DND-41 (cell line): ENCODE data around the gene TM2D1.

Source experiments
- ATAC-seq: fragments of 200-7000 bp; cut with Tn5 transposase; 3 replicates; pipeline ENCODE4 v1.9.1; 2021; ENCODE audit warnings: low read depth; ENCODE audit not compliant: insufficient read depth
- DNase-seq: peaks from one replicate; pipeline ENCODE4 v3.0.0-alpha.2; 2020
- H2AFZ ChIP-seq: 2 replicates; pipeline ENCODE4 v1.6.0; 2012; ENCODE audit warnings: low read depth, low read length
- H3K27ac ChIP-seq: 2 replicates; pipeline ENCODE4 v1.5.1; 2012; ENCODE audit warnings: low read length, inconsistent platforms
- H3K27me3 ChIP-seq: fragments of 200-600 bp; sonication (generic); 2 replicates; pipeline ENCODE4 v1.6.0; 2012; ENCODE audit warnings: low read length, mild to moderate bottlenecking, inconsistent platforms; ENCODE audit not compliant: insufficient read depth, poor library complexity
- H3K36me3 ChIP-seq: 2 replicates; pipeline ENCODE4 v1.5.1; 2012; ENCODE audit warnings: low read length, inconsistent platforms; ENCODE audit not compliant: insufficient read depth
- H3K4me1 ChIP-seq: 2 replicates; pipeline ENCODE4 v1.5.1; 2012; ENCODE audit warnings: mild to moderate bottlenecking, low read length; ENCODE audit not compliant: insufficient read depth
- H3K4me2 ChIP-seq: 2 replicates; pipeline ENCODE4 v1.6.0; 2012; ENCODE audit warnings: mild to moderate bottlenecking, moderate library complexity, low read length, inconsistent platforms; ENCODE audit not compliant: insufficient read depth
- H3K4me3 ChIP-seq, 2 experiments: fragments of 200-600 bp in 1 of 2; shearing (Covaris generic) in 1 of 2; 2 replicates each; pipeline ENCODE4 v1.5.1; 2012 to 2016; ENCODE audit warnings: inconsistent platforms in 2 of 2, low read length in 2 of 2, mild to moderate bottlenecking in 2 of 2, low read depth in 1 of 2, moderate library complexity in 1 of 2
- H3K79me2 ChIP-seq: 2 replicates; pipeline ENCODE4 v1.6.0; 2012; ENCODE audit warnings: low read length, inconsistent platforms; ENCODE audit not compliant: insufficient read depth
- H3K9ac ChIP-seq: 2 replicates; pipeline ENCODE4 v1.6.0; 2012; ENCODE audit warnings: low read depth, mild to moderate bottlenecking, inconsistent platforms, low read length, moderate library complexity
- H3K9me3 ChIP-seq: 2 replicates; pipeline ENCODE4 v1.5.1; 2012; ENCODE audit warnings: low read length, moderate library complexity, mild to moderate bottlenecking, inconsistent platforms; ENCODE audit not compliant: insufficient read depth, severe bottlenecking
- H4K20me1 ChIP-seq: 2 replicates; pipeline ENCODE4 v1.6.0; 2012; ENCODE audit warnings: low read length; ENCODE audit not compliant: insufficient read depth
- EZH2 ChIP-seq: IDR thresholded peaks from 3 replicates; pipeline ENCODE4 v1.6.1; 2012; ENCODE audit warnings: borderline replicate concordance, low read depth, mild to moderate bottlenecking, moderate library complexity, low read length, inconsistent platforms; ENCODE audit not compliant: severe bottlenecking
- TF ChIP-seq, protein P1 (sequence below): IDR thresholded peaks from 2 replicates; pipeline ENCODE4 v1.5.1; 2012; ENCODE audit warnings: borderline replicate concordance, low read length, moderate library complexity, mild to moderate bottlenecking; ENCODE audit not compliant: poor library complexity, severe bottlenecking; ENCODE audit errors: extremely low read depth

The TM2D1 gene

GRCh38 chr1:61709908-61710289 lies 15.0 kb downstream of the TM2D1 start:
- ATAC-seq = no peak
- H3K79me2 ChIP-seq = peaks cover 35% of the 10 kb centered on the region

GRCh38 chr1:61708953-61709907 lies 15.7 kb downstream of the TM2D1 start:
- TF ChIP-seq, protein P1, sequence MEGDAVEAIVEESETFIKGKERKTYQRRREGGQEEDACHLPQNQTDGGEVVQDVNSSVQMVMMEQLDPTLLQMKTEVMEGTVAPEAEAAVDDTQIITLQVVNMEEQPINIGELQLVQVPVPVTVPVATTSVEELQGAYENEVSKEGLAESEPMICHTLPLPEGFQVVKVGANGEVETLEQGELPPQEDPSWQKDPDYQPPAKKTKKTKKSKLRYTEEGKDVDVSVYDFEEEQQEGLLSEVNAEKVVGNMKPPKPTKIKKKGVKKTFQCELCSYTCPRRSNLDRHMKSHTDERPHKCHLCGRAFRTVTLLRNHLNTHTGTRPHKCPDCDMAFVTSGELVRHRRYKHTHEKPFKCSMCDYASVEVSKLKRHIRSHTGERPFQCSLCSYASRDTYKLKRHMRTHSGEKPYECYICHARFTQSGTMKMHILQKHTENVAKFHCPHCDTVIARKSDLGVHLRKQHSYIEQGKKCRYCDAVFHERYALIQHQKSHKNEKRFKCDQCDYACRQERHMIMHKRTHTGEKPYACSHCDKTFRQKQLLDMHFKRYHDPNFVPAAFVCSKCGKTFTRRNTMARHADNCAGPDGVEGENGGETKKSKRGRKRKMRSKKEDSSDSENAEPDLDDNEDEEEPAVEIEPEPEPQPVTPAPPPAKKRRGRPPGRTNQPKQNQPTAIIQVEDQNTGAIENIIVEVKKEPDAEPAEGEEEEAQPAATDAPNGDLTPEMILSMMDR = no peak
- TF ChIP-seq EZH2 = no peak
- H3K36me3 ChIP-seq = peaks cover 50% of the 10 kb centered on the region
- DNase-seq = no peak
- H3K27ac ChIP-seq = no peak overlapping the region
- H3K79me2 ChIP-seq = peaks cover 28% of the 10 kb centered on the region
- H3K27me3 ChIP-seq = no peaks in the 10 kb centered on the region
- no peak overlapping the region for H2AFZ ChIP-seq
- H3K4me3 ChIP-seq = no peak overlapping the region
- H3K9me3 ChIP-seq = no peaks in the 10 kb centered on the region
- H4K20me1 ChIP-seq = peaks cover 2% of the 10 kb centered on the region; the same call in 1 of the 2 replicates
- no peaks in the 10 kb centered on the region for H3K4me1 ChIP-seq
- no peak overlapping the region for H3K4me2 ChIP-seq
- H3K9ac ChIP-seq = no peak overlapping the region
- ATAC-seq = no peak

More at GRCh38 chr1:61709908-61710289, 15.0 kb downstream of the TM2D1 start:
- H4K20me1 ChIP-seq = peaks cover 2% of the 10 kb centered on the region; the same call in 1 of the 2 replicates
- H3K27me3 ChIP-seq = no peaks in the 10 kb centered on the region
- no peak overlapping the region for H3K27ac ChIP-seq
- DNase-seq = no peak
- no peak overlapping the region for H3K4me3 ChIP-seq
- TF ChIP-seq, protein P1 = no peak
- no peak for TF ChIP-seq EZH2
- peaks cover 43% of the 10 kb centered on the region for H3K36me3 ChIP-seq
- no peak overlapping the region for H2AFZ ChIP-seq
- no peaks in the 10 kb centered on the region for H3K9me3 ChIP-seq
- H3K4me1 ChIP-seq = no peaks in the 10 kb centered on the region
- H3K4me2 ChIP-seq = no peak overlapping the region
- no peak overlapping the region for H3K9ac ChIP-seq

GRCh38 chr1:61699911-61700851 lies 24.8 kb downstream of the TM2D1 start:
- Histone ChIP-seq H3K27ac (no peak overlapping the region), H3K4me2 (no peak overlapping the region), H2AFZ (no peak overlapping the region), H3K9me3 (no peaks in the 10 kb centered on the region), H3K79me2 (no peaks in the 10 kb centered on the region), H3K27me3 (no peaks in the 10 kb centered on the region), H3K4me1 (no peaks in the 10 kb centered on the region), H4K20me1 (no peaks in the 10 kb centered on the region), H3K36me3 (peaks cover 61% of the 10 kb centered on the region; the same call in 1 of the 2 replicates), H3K4me3 (no peak overlapping the region), H3K9ac (no peak overlapping the region)
- ATAC-seq (no peak), DNase-seq (no peak)
- no peak for TF ChIP-seq EZH2
- TF ChIP-seq, protein P1 = no peak
